ENCODE measurements around the gene HIGD1A. TPM values are rescaled to one million over a fixed set of nuclear protein-coding genes. Genes with fewer than 3 reads are reported as not detected.

The HIGD1A gene
- total and polyA plus RNA-seq, 2 of the 8 experiments (the other 6 are each of a cell fraction or from before 2014, with no cell fraction given) = 67.3 to 95.4 TPM

DNA sequence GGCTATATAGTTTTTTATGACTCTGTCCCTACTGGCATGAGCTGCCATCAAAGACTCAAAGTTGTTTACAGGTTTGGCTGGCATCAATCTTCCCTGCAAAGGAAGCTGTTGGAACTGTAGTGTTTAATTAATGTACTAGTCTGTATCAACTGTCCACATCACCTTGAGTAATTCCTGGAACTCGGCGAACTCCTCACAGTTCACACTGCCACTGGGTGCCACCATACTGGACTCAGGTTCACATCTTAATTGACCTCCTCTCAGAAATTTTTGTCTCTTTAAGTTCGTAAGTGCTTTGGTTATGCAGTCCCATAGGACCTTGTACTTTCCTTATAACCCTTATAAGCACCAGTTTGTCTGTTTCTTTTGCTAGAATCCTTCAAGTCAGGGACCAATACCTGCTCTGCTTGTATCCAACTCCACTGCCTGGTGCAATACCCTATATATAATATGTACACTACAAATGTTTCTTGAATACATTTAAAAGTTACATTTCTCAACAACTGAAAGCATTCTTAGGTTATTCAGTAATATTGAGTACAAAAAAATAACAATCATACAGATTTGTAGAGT, 3.2 kb downstream of the HIGD1A start:
- POLR2A ChIA-PET (ENCODE audit: partially characterized antibody) = interaction anchor here (0.7 kb wide), 1 partner anchor 17 kb away, joined by 3 read pairs; no protein-coding TSS in a partner anchor
- Histone ChIP-seq H3K23ac (ENCODE audit: insufficient read length) (no peak overlapping the region), H2BK120ac (replicated peaks; ENCODE audit: low read depth, low read length) (no peak overlapping the region), H2BK20ac (ENCODE audit: low read length) (no peak overlapping the region), H3K27me3 (replicated peaks in 1 of 4; ENCODE audit: control insufficient read depth in 3 of 4, extremely low read depth in 1 of 4, insufficient read depth in 3 of 4, low read length in 3 of 4) (peaks cover 0 to 9% (median 5%) of the 10 kb centered on the region in 4 experiments; a peak in 3 of 7 replicates), H3K4me3 (ENCODE audit: extremely low read depth in 1 of 4, insufficient read depth in 2 of 4, low read depth in 3 of 4, low read length in 4 of 4) (no peak overlapping the region), H3K9me3 (ENCODE audit: insufficient read depth in 2 of 2, low read depth in 1 of 2, low read length in 1 of 2) (no peaks in the 10 kb centered on the region), H3K4ac (replicated peaks; ENCODE audit: insufficient read length, low read depth, low read length) (no peak overlapping the region), H3K9ac (replicated peaks in 1 of 4; ENCODE audit: extremely low read depth in 1 of 4, low read depth in 3 of 4, low read length in 3 of 4) (no peak overlapping the region), H2BK5ac (ENCODE audit: low read depth, low read length) (no peak overlapping the region), H3K79me2 (ENCODE audit: control insufficient read depth in 1 of 2, insufficient read depth in 2 of 2, low read length in 2 of 2) (peaks cover 0 to 44% of the 10 kb centered on the region in 2 experiments; a peak in 3 of 4 replicates), H2AK5ac (ENCODE audit: low read depth, low read length) (no peak overlapping the region), H3K4me1 (replicated peaks in 1 of 4; ENCODE audit: control insufficient read depth in 3 of 4, insufficient read depth in 4 of 4, low read length in 3 of 4) (peaks cover 0 to 8% (median 3%) of the 10 kb centered on the region in 4 experiments; a peak in 4 of 7 replicates), H3K79me1 (ENCODE audit: low read depth, low read length) (no peaks in the 10 kb centered on the region; the same call in 1 of the 2 replicates), H3K56ac (replicated peaks; ENCODE audit: insufficient read length, low read depth, low read length) (no peak overlapping the region), H2BK12ac (ENCODE audit: low read depth, low read length) (no peak overlapping the region), H4K5ac (ENCODE audit: insufficient read length, low read depth, low read length) (no peak overlapping the region), H3K36me3 (ENCODE audit: control insufficient read depth in 2 of 4, insufficient read depth in 4 of 4, low read length in 3 of 4) (no peaks in the 10 kb centered on the region; a peak in 1 of 8 replicates), H3K18ac (ENCODE audit: extremely low read depth, low read length) (no peak overlapping the region), H2BK15ac (ENCODE audit: low read length) (no peak overlapping the region), H2AFZ (ENCODE audit: low read length) (no peak overlapping the region), H3K14ac (ENCODE audit: insufficient read length) (no peak overlapping the region), H4K8ac (ENCODE audit: extremely low read depth, insufficient read depth, low read length) (no peak overlapping the region), H4K91ac (replicated peaks; ENCODE audit: insufficient read length, low read length) (no peak overlapping the region), H3K27ac (ENCODE audit: low read depth, low read length) (no peak overlapping the region), H3K4me2 (ENCODE audit: insufficient read depth in 1 of 2, low read depth in 2 of 2, low read length in 2 of 2) (no peak overlapping the region), H3K23me2 (ENCODE audit: low read depth, low read length) (peaks cover 10% of the 10 kb centered on the region; the same call in 1 of the 2 replicates), H4K20me1 (replicated peaks in 1 of 2; ENCODE audit: control insufficient read depth in 1 of 2, insufficient read depth in 2 of 2, low read length in 2 of 2) (no peaks in the 10 kb centered on the region)
- WGBS, 2 experiments (ENCODE audit: extremely low coverage in 1 of 2, insufficient coverage in 1 of 2, insufficient read length in 1 of 2, insufficient replicate concordance in 2 of 2, low coverage in 1 of 2, low lambda C conversion rate in 2 of 2, missing lambda C conversion rate in 1 of 2) = 79% methylated on average over 3 of the region's 3 CpGs; no CpG with 5 or more reads in 1 of the 2 experiments
- FAIRE-seq = no peak
- DNase-seq (ENCODE audit: low read depth in 1 of 2, low spot score in 2 of 2) = no peak
- CTCF ChIA-PET (ENCODE audit: partially characterized antibody) = interaction anchor here (1.1 to 1.8 kb wide), 3 partner anchors 10 to 45 kb away, joined by 3 to 6 read pairs (median 5); no protein-coding TSS in a partner anchor
- no peak for TF ChIP-seq SRF (IDR thresholded peaks at IDR 0.05; ENCODE audit: low read depth, low read length)
- no peak for TF ChIP-seq GTF2F1 (IDR thresholded peaks at IDR 0.05; ENCODE audit: borderline replicate concordance, low read depth, low read length)
- no peak for TF ChIP-seq CEBPB (IDR thresholded peaks at IDR 0.05; ENCODE audit: low read depth, low read length)
- TF ChIP-seq JUND (IDR thresholded peaks at IDR 0.05; ENCODE audit: low read length) = no peak
- no peak for TF ChIP-seq RBBP5 (IDR thresholded peaks at IDR 0.05; ENCODE audit: borderline replicate concordance, low read depth, low read length)
- TF ChIP-seq SP2 (IDR thresholded peaks at IDR 0.05; ENCODE audit: low read length) = no peak
- no peak for TF ChIP-seq KDM4A (IDR thresholded peaks at IDR 0.05; ENCODE audit: low read depth, low read length, severe bottlenecking)
- TF ChIP-seq SIRT6 (IDR thresholded peaks at IDR 0.05; ENCODE audit: low read length) = no peak
- no peak for TF ChIP-seq POLR2AphosphoS5 (IDR thresholded peaks at IDR 0.05; ENCODE audit: low read depth, low read length)
- no peak for TF ChIP-seq RNF2 (IDR thresholded peaks at IDR 0.05; ENCODE audit: borderline replicate concordance, low read depth, low read length, missing control alignments, poor library complexity, severe bottlenecking)
- TF ChIP-seq, protein P1, sequence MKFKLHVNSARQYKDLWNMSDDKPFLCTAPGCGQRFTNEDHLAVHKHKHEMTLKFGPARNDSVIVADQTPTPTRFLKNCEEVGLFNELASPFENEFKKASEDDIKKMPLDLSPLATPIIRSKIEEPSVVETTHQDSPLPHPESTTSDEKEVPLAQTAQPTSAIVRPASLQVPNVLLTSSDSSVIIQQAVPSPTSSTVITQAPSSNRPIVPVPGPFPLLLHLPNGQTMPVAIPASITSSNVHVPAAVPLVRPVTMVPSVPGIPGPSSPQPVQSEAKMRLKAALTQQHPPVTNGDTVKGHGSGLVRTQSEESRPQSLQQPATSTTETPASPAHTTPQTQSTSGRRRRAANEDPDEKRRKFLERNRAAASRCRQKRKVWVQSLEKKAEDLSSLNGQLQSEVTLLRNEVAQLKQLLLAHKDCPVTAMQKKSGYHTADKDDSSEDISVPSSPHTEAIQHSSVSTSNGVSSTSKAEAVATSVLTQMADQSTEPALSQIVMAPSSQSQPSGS (IDR thresholded peaks at IDR 0.05; ENCODE audit: low read length) = no peak
- no peak for TF ChIP-seq YY1 (IDR thresholded peaks at IDR 0.05; ENCODE audit: low read depth, low read length)

Data from H1 (cell line).